HEK293T (cell line): Measurements from ENCODE around the gene RNF150.
A peak's percentile ranks its signal among the peaks of the same experiment; 100 is the strongest.

Source experiments
- CTCF ChIA-PET: fragments of 350-600 bp; formaldehyde crosslinking; extraction: SDS; loops from one replicate; lab custom pipeline; 2021; ENCODE audit warnings: antibody characterized with exemption, inconsistent platforms; lab: Yijun Ruan, JAX
- POLR2A ChIA-PET: fragments of 350-600 bp; formaldehyde crosslinking; extraction: SDS; loops from one replicate; lab custom pipeline; 2020; ENCODE audit warnings: antibody characterized with exemption, inconsistent platforms; lab: Yijun Ruan, JAX
- DNase-seq: peaks from one replicate; pipeline ENCODE4 v3.0.0; 2012; ENCODE audit warnings: mixed read lengths; ENCODE audit errors: extremely low spot score
- ARNT ChIP-seq: fragments of 450-650 bp; IDR thresholded peaks from 2 replicates; pipeline ENCODE4 v1.6.1; 2017; ENCODE audit warnings: mild to moderate bottlenecking
- BHLHE40 ChIP-seq: fragments of 450-650 bp; IDR thresholded peaks from 2 replicates; pipeline ENCODE4 v1.6.1; 2016; ENCODE audit warnings: mild to moderate bottlenecking, moderate library complexity, borderline replicate concordance
- CTBP1 ChIP-seq: fragments of 450-650 bp; IDR thresholded peaks from 2 replicates; pipeline ENCODE4 v1.6.1; 2016; ENCODE audit warnings: borderline replicate concordance
- ELF4 ChIP-seq: fragments of 450-650 bp; IDR thresholded peaks from 2 replicates; pipeline ENCODE4 v1.6.1; 2017; ENCODE audit warnings: antibody characterized with exemption
- FOXA1 ChIP-seq: fragments of 450-650 bp; IDR thresholded peaks from 2 replicates; pipeline ENCODE4 v1.6.1; 2016; ENCODE audit warnings: mild to moderate bottlenecking
- FOXK2 ChIP-seq: fragments of 450-650 bp; IDR thresholded peaks from 2 replicates; pipeline ENCODE4 v1.6.1; 2016; ENCODE audit warnings: mild to moderate bottlenecking
- FOXM1 ChIP-seq: fragments of 450-650 bp; IDR thresholded peaks from 2 replicates; pipeline ENCODE4 v1.6.1; 2017; ENCODE audit warnings: mild to moderate bottlenecking, borderline replicate concordance
- HDGF ChIP-seq: fragments of 450-650 bp; IDR thresholded peaks from 2 replicates; pipeline ENCODE4 v1.6.1; 2017; ENCODE audit warnings: antibody characterized with exemption, borderline replicate concordance
- L3MBTL2 ChIP-seq: fragments of 450-650 bp; conservative IDR thresholded peaks from 2 replicates; pipeline ENCODE4 v1.6.1; 2016; ENCODE audit warnings: mild to moderate bottlenecking
- LEF1 ChIP-seq: fragments of 450-650 bp; IDR thresholded peaks from 2 replicates; pipeline ENCODE4 v1.6.1; 2017; ENCODE audit warnings: mild to moderate bottlenecking, borderline replicate concordance
- NFRKB ChIP-seq: fragments of 450-650 bp; IDR thresholded peaks from 2 replicates; pipeline ENCODE4 v1.6.1; 2016; ENCODE audit warnings: mild to moderate bottlenecking, moderate library complexity
- SP1 ChIP-seq: fragments of 450-650 bp; IDR thresholded peaks from 2 replicates; pipeline ENCODE4 v1.6.1; 2017
- SUZ12 ChIP-seq: fragments of 450-650 bp; IDR thresholded peaks from 2 replicates; pipeline ENCODE4 v1.6.1; 2016; ENCODE audit warnings: mild to moderate bottlenecking
- TARDBP ChIP-seq: fragments of 450-650 bp; IDR thresholded peaks from 2 replicates; pipeline ENCODE4 v1.6.1; 2016
- ZNF384 ChIP-seq: fragments of 450-650 bp; IDR thresholded peaks from 2 replicates; pipeline ENCODE4 v1.6.1; 2016
- TF ChIP-seq, protein P1 (sequence below): fragments of 450-650 bp; IDR thresholded peaks from 2 replicates; pipeline ENCODE4 v1.6.1; 2016

The RNF150 gene

DNA sequence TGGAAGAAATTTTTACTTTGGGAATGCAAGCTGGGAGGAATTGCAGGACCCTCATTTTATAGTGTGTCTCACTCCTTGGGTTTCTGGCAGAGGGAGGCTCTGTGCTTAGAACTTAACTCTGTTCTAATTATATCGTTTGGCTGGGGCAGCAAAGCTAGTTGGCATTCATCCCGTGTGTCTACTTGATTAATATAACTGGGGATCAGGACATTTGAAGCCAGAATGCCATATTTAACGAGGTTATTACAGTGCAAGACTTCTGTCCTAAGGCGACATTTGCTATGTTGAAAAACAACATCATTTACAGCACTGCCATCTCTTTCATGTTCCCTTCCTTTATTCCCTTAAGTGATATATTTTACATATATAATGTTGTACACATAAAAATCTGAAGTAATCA is 198.0 kb downstream of the RNF150 start:
- no peak for DNase-seq
- POLR2A ChIA-PET: no interaction called here
- CTCF ChIA-PET: interaction anchor here (1.4 kb wide), 1 partner anchor 198 kb away, joined by 8 read pairs; the partner anchor contains the start of gene RNF150
- TF ChIP-seq BHLHE40: no peak
- TF ChIP-seq, protein P1, sequence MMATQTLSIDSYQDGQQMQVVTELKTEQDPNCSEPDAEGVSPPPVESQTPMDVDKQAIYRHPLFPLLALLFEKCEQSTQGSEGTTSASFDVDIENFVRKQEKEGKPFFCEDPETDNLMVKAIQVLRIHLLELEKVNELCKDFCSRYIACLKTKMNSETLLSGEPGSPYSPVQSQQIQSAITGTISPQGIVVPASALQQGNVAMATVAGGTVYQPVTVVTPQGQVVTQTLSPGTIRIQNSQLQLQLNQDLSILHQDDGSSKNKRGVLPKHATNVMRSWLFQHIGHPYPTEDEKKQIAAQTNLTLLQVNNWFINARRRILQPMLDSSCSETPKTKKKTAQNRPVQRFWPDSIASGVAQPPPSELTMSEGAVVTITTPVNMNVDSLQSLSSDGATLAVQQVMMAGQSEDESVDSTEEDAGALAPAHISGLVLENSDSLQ: peak; percentile 64

DNA sequence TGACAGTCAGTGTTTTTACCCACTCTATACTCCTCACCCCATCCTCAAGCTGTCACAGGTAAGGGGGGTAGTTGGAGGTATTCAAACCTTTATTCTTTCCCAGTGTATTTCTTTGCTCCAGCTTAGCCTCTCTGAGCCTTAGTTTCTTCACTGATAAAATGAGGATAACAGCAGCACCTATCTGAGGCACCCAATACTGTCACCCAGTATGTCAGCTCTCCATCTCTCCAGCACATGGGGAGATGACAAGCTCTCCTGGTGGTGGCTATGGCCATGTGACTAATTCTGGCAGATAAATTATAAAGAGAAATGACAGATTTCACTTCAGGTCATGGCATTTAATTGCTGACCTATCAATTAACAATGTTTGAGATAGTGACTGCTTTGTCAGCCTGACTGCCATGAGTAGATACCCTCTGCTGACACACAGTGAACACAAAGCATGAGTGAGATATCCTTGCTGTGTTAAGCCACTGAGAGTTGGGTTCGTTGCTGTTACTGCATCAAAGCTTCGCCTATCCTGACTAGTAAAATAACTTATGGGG is 200.7 kb downstream of the RNF150 start:
- no peak for DNase-seq
- ChIA-PET POLR2A (no interaction called here), CTCF (no interaction called here)
- TF ChIP-seq LEF1 (no peak), BHLHE40 (no peak), ZNF384 (no peak)

DNA sequence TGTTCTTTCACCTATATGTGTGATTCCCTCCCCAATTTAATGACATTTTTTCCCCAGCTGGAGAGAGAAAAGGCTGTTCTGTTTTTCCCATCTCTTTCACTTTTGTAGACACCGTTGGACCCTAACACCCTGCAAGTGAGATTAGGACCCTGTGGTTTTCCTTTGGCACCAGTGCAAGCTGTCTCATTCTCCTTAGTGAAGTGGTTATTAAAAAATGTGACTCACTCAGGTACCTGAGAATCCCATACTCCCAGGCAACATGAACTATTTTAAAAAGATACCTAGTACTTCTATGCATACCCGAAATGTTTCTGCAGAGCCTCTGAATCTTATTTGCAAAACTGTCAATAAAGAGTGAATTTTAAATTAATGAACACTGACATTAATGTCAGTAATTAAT is 201.4 kb downstream of the RNF150 start:
- TF ChIP-seq NFRKB: no peak
- no peak for TF ChIP-seq BHLHE40
- TF ChIP-seq FOXM1: no peak
- TF ChIP-seq CTBP1: no peak
- TF ChIP-seq FOXK2: no peak
- no peak for TF ChIP-seq HDGF
- no peak for TF ChIP-seq FOXA1
- TF ChIP-seq TARDBP: no peak
- TF ChIP-seq ARNT: no peak
- TF ChIP-seq ELF4: no peak
- TF ChIP-seq, protein P1: no peak
- TF ChIP-seq SP1: no peak
- TF ChIP-seq SUZ12: no peak
- no peak for TF ChIP-seq LEF1
- TF ChIP-seq ZNF384: no peak
- no peak for TF ChIP-seq L3MBTL2
- CTCF ChIA-PET: no interaction called here

DNA sequence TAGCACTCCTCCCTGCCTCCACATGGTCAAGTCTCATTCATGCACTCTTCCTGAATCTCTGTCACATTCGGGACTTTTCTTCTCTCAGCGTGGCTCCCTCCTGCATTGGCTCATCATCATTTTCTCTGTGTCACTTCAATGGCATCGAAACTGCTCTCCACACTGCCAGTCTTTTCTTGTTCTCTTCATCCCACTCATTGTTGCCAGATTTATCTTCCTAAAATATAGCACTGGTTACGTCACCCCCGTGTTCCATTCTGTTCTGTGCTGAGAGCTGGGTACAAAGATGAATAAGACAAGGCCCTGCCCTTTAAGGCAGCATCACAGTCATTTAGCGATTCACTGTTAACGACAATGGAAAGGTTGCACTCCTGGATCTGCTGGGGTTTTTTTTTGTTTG is 202.7 kb downstream of the RNF150 start:
- CTCF ChIA-PET: no interaction called here
- POLR2A ChIA-PET: no interaction called here
- no peak for TF ChIP-seq SUZ12
- no peak for TF ChIP-seq FOXA1
- no peak for TF ChIP-seq ZNF384
- no peak for TF ChIP-seq SP1
- no peak for TF ChIP-seq HDGF
- TF ChIP-seq L3MBTL2: no peak
- no peak for TF ChIP-seq NFRKB
- TF ChIP-seq CTBP1: no peak
- TF ChIP-seq ELF4: no peak
- TF ChIP-seq FOXM1: no peak
- TF ChIP-seq FOXK2: no peak
- no peak for TF ChIP-seq BHLHE40
- TF ChIP-seq, protein P1: no peak
- no peak for TF ChIP-seq ARNT
- no peak for TF ChIP-seq LEF1
- no peak for TF ChIP-seq TARDBP
- DNase-seq: no peak

More for the DNA sequence above, 201.4 kb downstream of the RNF150 start:
- no peak for DNase-seq
- POLR2A ChIA-PET: no interaction called here

DNA sequence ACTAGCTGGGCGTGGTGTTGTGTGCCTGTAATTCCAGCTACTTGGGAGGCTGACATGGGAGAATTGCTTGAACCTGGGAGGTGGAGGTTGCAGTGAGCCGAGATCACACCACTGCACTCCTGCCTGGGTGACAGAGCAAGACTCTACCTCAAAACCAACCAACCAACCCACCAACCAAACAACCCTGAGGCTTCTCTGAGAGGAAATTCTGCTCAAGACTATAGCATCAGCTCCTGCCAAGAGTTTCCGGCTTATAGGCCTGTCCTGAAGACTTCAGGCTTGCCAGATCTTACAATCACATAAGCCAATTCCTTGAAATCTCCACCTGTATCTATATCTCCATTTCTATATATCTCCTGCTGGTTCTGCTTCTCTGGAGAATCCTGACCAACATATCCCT is 203.3 kb downstream of the RNF150 start:
- ChIA-PET CTCF (no interaction called here), POLR2A (no interaction called here)
- DNase-seq: no peak
- TF ChIP-seq, protein P1: no peak

DNA sequence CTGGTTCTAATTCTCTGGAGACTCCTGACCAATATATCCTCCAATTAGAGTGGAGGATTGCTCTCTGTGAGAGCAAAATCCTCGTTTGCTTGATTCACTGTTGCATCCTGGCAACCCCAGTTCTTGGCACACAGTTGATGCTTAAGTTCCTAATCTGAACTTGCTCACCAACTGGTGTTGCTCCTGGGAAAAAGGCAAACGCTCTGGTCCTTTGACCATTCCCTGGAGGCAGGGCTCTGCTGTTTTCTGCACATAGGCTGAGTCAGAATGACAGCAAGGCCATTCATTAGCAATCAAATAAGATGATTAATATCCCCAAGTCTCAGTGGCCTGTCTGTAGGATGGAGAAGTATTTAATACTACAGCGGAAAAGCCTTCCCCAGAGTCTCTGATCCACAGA is 204.4 kb downstream of the RNF150 start:
- no peak for DNase-seq
- CTCF ChIA-PET: no interaction called here
- POLR2A ChIA-PET: no interaction called here
- TF ChIP-seq HDGF (no peak), FOXK2 (no peak), SP1 (no peak), SUZ12 (no peak)

DNA sequence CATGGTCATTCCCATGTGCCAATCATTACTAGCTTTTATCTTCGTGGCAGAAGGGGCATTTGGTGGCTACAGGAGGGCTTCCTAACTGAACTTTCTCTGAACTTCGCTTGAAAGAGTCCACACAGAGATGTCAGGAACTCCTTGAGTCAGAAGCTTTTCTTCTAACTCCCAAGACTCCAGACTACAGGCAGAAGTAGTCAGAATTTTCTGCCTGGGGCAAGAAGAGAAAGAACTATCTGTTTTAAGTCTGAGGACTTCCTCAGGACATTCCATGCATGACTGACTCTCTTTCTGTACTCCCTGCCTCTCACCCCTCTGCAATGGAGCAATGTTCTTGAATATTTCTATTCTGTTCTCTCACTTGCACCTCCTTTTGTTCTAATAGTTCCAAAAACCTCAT is 206.6 kb downstream of the RNF150 start:
- TF ChIP-seq FOXK2 (no peak), BHLHE40 (no peak), LEF1 (no peak), ARNT (no peak), NFRKB (no peak), SP1 (no peak), FOXM1 (no peak), FOXA1 (no peak), CTBP1 (no peak), SUZ12 (no peak), HDGF (no peak), L3MBTL2 (no peak), ZNF384 (no peak), TARDBP (no peak), ELF4 (no peak)
- TF ChIP-seq, protein P1: no peak
- no peak for DNase-seq
- POLR2A ChIA-PET: no interaction called here
- CTCF ChIA-PET: no interaction called here
